Nephron progenitor cell (in vitro differentiated cells): Measurements from ENCODE around the gene NELL2.

Source experiments
- DNase-seq: peaks from one replicate; pipeline ENCODE4 v3.0.0; 2021
- H3K27ac Mint-ChIP-seq: 2 replicates; pipeline ENCODE4 v1.8.0; 2021; ENCODE audit warnings: mild to moderate bottlenecking, moderate library complexity, mixed read lengths
- H3K27me3 Mint-ChIP-seq: 2 replicates; pipeline ENCODE4 v1.8.0; 2021; ENCODE audit warnings: mild to moderate bottlenecking, low read depth, mixed read lengths; ENCODE audit not compliant: poor library complexity
- H3K36me3 Mint-ChIP-seq: 2 replicates; pipeline ENCODE4 v1.8.0; 2021; ENCODE audit warnings: low read depth, mixed read lengths
- H3K4me1 Mint-ChIP-seq: 2 replicates; pipeline ENCODE4 v1.8.0; 2021; ENCODE audit warnings: mixed read lengths
- H3K4me3 Mint-ChIP-seq: 2 replicates; pipeline ENCODE4 v1.8.0; 2021; ENCODE audit warnings: mild to moderate bottlenecking, moderate library complexity, mixed read lengths
- H3K9me3 Mint-ChIP-seq: 2 replicates; pipeline ENCODE4 v1.8.0; 2021; ENCODE audit warnings: mild to moderate bottlenecking, moderate library complexity, mixed read lengths
- TF ChIP-seq, protein P1 (sequence below): fragments of 200-600 bp; sonication (generic); IDR thresholded peaks from 2 replicates; pipeline ENCODE4 v1.5.0; 2021; ENCODE audit warnings: antibody characterized with exemption

Gene NELL2

GRCh38 chr12:44504799-44505198, 371.3 kb downstream of the NELL2 start:
- Mint-ChIP-seq H3K4me1 (no peaks in the 10 kb centered on the region), H3K36me3 (no peaks in the 10 kb centered on the region), H3K27me3 (no peaks in the 10 kb centered on the region), H3K9me3 (no peaks in the 10 kb centered on the region), H3K27ac (no peak overlapping the region), H3K4me3 (no peak overlapping the region)
- TF ChIP-seq, protein P1, sequence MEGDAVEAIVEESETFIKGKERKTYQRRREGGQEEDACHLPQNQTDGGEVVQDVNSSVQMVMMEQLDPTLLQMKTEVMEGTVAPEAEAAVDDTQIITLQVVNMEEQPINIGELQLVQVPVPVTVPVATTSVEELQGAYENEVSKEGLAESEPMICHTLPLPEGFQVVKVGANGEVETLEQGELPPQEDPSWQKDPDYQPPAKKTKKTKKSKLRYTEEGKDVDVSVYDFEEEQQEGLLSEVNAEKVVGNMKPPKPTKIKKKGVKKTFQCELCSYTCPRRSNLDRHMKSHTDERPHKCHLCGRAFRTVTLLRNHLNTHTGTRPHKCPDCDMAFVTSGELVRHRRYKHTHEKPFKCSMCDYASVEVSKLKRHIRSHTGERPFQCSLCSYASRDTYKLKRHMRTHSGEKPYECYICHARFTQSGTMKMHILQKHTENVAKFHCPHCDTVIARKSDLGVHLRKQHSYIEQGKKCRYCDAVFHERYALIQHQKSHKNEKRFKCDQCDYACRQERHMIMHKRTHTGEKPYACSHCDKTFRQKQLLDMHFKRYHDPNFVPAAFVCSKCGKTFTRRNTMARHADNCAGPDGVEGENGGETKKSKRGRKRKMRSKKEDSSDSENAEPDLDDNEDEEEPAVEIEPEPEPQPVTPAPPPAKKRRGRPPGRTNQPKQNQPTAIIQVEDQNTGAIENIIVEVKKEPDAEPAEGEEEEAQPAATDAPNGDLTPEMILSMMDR, result no peak
- no peak for DNase-seq

DNA sequence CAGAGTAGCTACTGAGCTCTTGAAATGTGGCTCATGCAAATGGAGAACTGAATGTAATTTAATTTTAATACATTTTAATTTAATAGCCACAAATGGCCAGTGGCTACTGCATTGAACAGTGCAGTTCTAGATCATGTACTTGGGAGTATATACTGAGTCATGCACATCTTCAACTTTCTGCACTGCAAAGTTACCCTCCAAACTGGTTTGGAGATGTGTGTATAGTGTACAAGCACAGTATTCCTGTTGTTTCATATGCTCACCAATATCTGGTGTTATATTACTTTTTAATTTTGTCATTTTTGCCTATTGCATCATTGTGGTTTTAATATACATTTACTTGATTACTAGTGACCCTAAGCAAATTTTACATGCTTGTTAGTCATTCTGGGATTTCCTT, 372.8 kb downstream of the NELL2 start:
- no peak overlapping the region for H3K4me3 Mint-ChIP-seq
- no peaks in the 10 kb centered on the region for H3K27me3 Mint-ChIP-seq
- no peak overlapping the region for H3K27ac Mint-ChIP-seq
- TF ChIP-seq, protein P1, result no peak
- H3K9me3 Mint-ChIP-seq, result no peaks in the 10 kb centered on the region
- no peaks in the 10 kb centered on the region for H3K4me1 Mint-ChIP-seq
- no peaks in the 10 kb centered on the region for H3K36me3 Mint-ChIP-seq
- DNase-seq, result no peak

DNA sequence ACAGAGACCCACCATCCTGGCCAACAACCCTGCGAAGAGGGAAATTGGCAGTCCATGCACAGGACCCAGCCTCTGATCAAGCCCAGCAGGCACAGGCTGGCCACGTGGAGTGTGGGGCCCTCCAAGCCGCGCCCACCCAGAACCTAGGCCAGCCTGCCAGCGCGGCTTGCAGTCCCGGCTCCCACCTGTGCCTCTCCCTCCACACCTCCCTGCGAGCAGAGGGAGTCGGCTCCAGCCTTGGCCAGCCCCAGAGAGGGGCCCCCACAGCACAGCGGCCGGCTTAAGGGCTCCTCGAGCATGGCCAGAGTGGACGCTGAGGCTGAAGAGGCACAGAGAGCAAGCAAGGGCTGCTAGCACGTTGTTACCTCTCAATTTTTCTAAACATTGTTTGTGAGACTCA, 373.4 kb downstream of the NELL2 start:
- H3K36me3 Mint-ChIP-seq, result no peaks in the 10 kb centered on the region
- H3K27me3 Mint-ChIP-seq, result no peaks in the 10 kb centered on the region
- TF ChIP-seq, protein P1, result no peak
- H3K9me3 Mint-ChIP-seq, result no peaks in the 10 kb centered on the region
- no peaks in the 10 kb centered on the region for H3K4me1 Mint-ChIP-seq
- H3K4me3 Mint-ChIP-seq, result no peak overlapping the region
- DNase-seq, result no peak
- H3K27ac Mint-ChIP-seq, result no peak overlapping the region

GRCh38 chr12:44500423-44500822, 375.7 kb downstream of the NELL2 start:
- Mint-ChIP-seq H3K9me3 (peaks cover 2% of the 10 kb centered on the region), H3K27me3 (no peaks in the 10 kb centered on the region), H3K4me3 (no peak overlapping the region), H3K27ac (no peak overlapping the region), H3K36me3 (no peaks in the 10 kb centered on the region), H3K4me1 (no peaks in the 10 kb centered on the region)
- no peak for DNase-seq
- TF ChIP-seq, protein P1, result no peak

GRCh38 chr12:44497044-44497443, 379.1 kb downstream of the NELL2 start:
- no peak for DNase-seq
- H3K4me3 Mint-ChIP-seq, result no peak overlapping the region

DNA sequence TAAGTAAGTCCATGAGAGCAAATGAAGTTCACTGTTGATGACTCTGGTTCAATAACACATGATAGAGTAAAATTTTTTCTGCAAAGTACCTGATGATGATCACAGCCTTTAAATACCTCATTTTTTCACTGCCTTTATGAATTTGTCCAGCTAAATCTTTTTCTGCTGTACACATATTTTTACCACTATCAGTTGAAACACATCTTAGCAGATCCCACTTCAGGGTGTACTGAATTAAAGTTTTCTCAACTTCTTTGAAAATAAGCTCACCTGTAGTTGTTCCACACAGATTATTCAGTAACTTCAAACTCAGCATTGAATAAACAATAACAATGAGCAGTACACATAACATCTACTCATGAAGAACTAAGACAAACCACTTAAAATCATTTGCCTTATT, 385.9 kb downstream of the NELL2 start:
- no peak for DNase-seq
- no peak overlapping the region for H3K27ac Mint-ChIP-seq
- H3K36me3 Mint-ChIP-seq, result no peaks in the 10 kb centered on the region
- H3K4me3 Mint-ChIP-seq, result no peak overlapping the region
- peaks cover 4% of the 10 kb centered on the region for H3K9me3 Mint-ChIP-seq
- H3K4me1 Mint-ChIP-seq, result no peaks in the 10 kb centered on the region
- no peaks in the 10 kb centered on the region for H3K27me3 Mint-ChIP-seq
- TF ChIP-seq, protein P1, result no peak

More at GRCh38 chr12:44497044-44497443, 379.1 kb downstream of the NELL2 start:
- Mint-ChIP-seq H3K4me1 (no peaks in the 10 kb centered on the region), H3K27ac (no peak overlapping the region), H3K36me3 (no peaks in the 10 kb centered on the region), H3K9me3 (peaks cover 9% of the 10 kb centered on the region), H3K27me3 (no peaks in the 10 kb centered on the region)
- TF ChIP-seq, protein P1, result peak; percentile 12
